ENCODE data around the gene DDX55.
A peak's percentile ranks its signal among the peaks of the same experiment; 100 is the strongest.
"Not testable (repeated sequence)": the region's sequence is repeated elsewhere in the genome, so short reads cannot be mapped to it uniquely, and the experiment has no call there.

DDX55 gene, protein sequence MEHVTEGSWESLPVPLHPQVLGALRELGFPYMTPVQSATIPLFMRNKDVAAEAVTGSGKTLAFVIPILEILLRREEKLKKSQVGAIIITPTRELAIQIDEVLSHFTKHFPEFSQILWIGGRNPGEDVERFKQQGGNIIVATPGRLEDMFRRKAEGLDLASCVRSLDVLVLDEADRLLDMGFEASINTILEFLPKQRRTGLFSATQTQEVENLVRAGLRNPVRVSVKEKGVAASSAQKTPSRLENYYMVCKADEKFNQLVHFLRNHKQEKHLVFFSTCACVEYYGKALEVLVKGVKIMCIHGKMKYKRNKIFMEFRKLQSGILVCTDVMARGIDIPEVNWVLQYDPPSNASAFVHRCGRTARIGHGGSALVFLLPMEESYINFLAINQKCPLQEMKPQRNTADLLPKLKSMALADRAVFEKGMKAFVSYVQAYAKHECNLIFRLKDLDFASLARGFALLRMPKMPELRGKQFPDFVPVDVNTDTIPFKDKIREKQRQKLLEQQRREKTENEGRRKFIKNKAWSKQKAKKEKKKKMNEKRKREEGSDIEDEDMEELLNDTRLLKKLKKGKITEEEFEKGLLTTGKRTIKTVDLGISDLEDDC

GRCh38 chr12:123601602-123602489 lies at the start of gene DDX55:
Gene DDX55, plus strand, starts transcription at chr12:123602099. Its CDS starts 50 bp downstream, at chr12:123602149.
- CTCF ChIA-PET = interaction anchor here (0.9 to 1.3 kb wide), 4 partner anchors 10 to 333 kb away, joined by 3 to 4 read pairs (median 4); no protein-coding TSS in a partner anchor
- Mint-ChIP-seq H3K27ac (peak within 1 kb of the TSS; percentile 91), H3K4me1 (peaks cover 46% of the 10 kb centered on the region), H3K36me3 (peaks cover 41% of the 10 kb centered on the region), H3K4me3 (peak within 1 kb of the TSS; percentile 80), H3K27me3 (no peaks in the 10 kb centered on the region), H3K9me3 (no peaks in the 10 kb centered on the region)
- peak; percentile 91 for DNase-seq

DNA sequence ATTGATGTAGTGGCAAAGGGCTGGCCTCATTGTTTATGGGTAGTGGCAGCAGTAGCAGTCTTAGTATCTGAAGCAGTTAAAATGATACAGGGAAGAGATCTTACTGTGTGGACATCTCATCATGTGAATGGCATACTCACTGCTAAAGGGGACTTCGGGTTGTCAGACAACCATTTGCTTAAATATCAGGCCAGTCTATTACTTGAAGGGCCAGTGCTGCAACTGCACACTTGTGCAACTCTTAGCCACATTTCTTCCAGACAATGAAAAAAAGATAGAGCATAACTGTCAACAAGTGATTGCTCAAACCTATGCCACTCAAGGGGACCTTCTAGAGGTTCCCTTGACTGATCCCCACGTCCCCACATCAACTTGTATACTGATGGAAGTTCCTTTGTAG lies 47.8 kb upstream of the DDX55 start:
- CTCF ChIA-PET, H3K4me3 Mint-ChIP-seq, H3K27ac Mint-ChIP-seq, H3K9me3 Mint-ChIP-seq, H3K36me3 Mint-ChIP-seq, H3K4me1 Mint-ChIP-seq, DNase-seq: not testable (repeated sequence)
- peaks cover 13% of the 10 kb centered on the region for H3K27me3 Mint-ChIP-seq

DNA sequence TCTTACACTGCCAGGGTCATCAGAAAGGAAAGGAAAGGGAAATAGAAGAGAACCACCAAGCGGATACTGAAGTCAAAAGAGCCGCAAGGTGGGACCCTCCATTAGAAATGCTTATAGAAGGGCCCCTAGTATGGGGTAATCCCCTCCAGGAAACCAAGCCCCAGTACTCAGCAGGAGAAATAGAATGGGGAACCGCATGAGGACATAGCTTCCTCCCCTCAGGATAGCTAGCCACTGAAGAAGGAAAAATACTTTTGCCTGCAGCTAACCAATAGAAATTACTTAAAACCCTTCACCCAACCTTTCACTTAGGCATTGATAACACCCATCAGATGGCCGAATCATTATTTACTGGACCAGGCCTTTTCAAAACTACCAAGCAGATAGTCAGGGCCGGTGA lies 47.1 kb upstream of the DDX55 start:
- H3K27me3 Mint-ChIP-seq = peaks cover 18% of the 10 kb centered on the region
- H3K4me3 Mint-ChIP-seq, H3K36me3 Mint-ChIP-seq, H3K27ac Mint-ChIP-seq, H3K9me3 Mint-ChIP-seq, CTCF ChIA-PET, H3K4me1 Mint-ChIP-seq, DNase-seq: not testable (repeated sequence)

DNA sequence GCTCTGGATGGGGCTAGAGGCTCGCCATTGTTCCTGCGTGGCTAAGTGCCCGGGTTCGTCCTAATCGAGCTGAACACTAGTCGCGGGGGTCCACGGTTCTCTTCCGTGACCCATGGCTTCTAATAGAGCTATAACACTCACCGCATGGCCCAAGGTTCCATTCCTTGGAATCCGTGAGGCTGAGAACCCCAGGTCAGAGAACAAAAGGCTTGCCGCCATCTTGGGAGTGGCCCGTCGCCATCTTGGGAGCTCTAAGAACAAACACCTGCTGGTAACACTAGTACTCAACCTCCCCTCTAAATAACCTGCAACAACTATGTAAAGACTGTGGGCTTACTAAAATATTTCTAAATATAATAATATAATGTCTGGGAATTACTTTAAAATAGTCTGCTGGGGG lies 43.4 kb upstream of the DDX55 start:
- H3K27me3 Mint-ChIP-seq = peaks cover 20% of the 10 kb centered on the region
- DNase-seq, H3K4me1 Mint-ChIP-seq, CTCF ChIA-PET, H3K9me3 Mint-ChIP-seq, H3K27ac Mint-ChIP-seq, H3K36me3 Mint-ChIP-seq, H3K4me3 Mint-ChIP-seq: not testable (repeated sequence)

DNA sequence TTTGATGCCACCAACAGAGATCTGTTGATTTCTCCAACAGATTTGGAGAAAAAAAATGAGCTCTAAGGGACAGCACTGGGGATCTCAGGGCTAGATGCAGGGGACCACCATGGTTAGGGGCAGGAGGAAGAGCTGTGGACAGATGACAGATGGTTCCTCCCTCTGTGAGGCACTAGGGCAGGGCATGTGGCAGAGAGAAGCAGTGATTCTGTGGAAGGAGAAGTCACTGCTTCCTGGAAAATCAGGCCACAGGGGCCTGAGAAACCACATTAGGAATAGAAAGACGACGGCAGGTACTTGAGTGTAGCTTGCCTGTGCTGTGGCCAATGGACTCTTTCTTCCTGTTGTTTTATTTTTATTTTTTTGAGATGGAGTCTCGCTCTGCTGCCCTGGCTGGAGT lies 42.4 kb upstream of the DDX55 start:
- no peak overlapping the region for H3K27ac Mint-ChIP-seq
- peaks cover 5% of the 10 kb centered on the region for H3K4me1 Mint-ChIP-seq
- no peak for DNase-seq
- peaks cover 17% of the 10 kb centered on the region for H3K27me3 Mint-ChIP-seq
- no peaks in the 10 kb centered on the region for H3K9me3 Mint-ChIP-seq
- CTCF ChIA-PET = no interaction called here
- H3K4me3 Mint-ChIP-seq = no peak overlapping the region
- H3K36me3 Mint-ChIP-seq = no peaks in the 10 kb centered on the region

GRCh38 chr12:123571343-123571813 lies 30.5 kb upstream of the DDX55 start:
- H3K4me1 Mint-ChIP-seq = peaks cover 11% of the 10 kb centered on the region
- peaks cover 10% of the 10 kb centered on the region for H3K27me3 Mint-ChIP-seq
- no peak overlapping the region for H3K4me3 Mint-ChIP-seq
- H3K36me3 Mint-ChIP-seq = no peaks in the 10 kb centered on the region
- DNase-seq = no peak
- no peak overlapping the region for H3K27ac Mint-ChIP-seq
- CTCF ChIA-PET = interaction anchor here (0.6 to 1.3 kb wide), 2 partner anchors 10 to 32 kb away, joined by 3 read pairs; no protein-coding TSS in a partner anchor
- no peaks in the 10 kb centered on the region for H3K9me3 Mint-ChIP-seq

DNA sequence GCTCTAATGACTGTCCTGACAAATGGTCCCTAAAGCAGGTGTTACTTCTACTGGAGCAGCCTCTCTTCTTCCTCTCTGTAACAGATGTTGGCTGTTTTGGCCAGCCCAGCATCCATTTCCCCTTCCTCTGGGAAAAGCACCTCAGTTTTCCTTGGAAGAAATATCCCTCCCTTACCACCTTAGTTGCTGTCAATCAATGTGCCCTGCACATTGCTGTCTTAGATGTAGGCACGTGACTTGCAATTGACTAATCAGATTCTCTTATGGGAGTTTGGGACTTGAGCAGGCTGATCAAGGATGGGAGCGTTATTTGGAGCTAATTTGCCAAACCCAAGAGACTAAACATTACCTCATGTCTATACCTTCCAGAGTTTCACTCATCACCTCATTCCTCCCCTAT lies 29.5 kb upstream of the DDX55 start:
- Mint-ChIP-seq H3K9me3 (no peaks in the 10 kb centered on the region), H3K36me3 (no peaks in the 10 kb centered on the region), H3K27me3 (peaks cover 10% of the 10 kb centered on the region), H3K27ac (no peak overlapping the region), H3K4me3 (no peak overlapping the region), H3K4me1 (peaks cover 11% of the 10 kb centered on the region)
- no peak for DNase-seq
- CTCF ChIA-PET = no interaction called here

DNA sequence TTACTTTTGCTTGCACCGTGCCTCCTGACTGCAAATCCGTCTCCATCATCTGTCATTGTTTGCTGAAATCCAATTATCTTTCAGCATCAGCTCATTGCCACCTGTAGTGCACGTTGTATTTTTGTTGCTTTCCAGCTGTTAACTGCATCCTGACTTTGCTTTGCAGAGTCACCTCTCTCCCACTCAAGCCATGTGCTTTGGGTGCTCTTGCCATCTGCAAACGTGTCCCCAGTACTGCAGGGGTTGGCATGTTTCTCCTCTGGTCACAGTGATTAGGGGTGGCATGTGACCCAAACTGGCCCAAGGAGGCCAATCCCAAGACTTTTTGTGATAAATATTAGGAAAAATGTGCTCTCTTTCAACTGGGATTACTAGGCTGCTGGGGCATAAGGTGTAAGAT lies 28.0 kb upstream of the DDX55 start:
- Mint-ChIP-seq H3K4me3 (no peak overlapping the region), H3K27ac (no peak overlapping the region), H3K4me1 (peaks cover 11% of the 10 kb centered on the region), H3K27me3 (peaks cover 10% of the 10 kb centered on the region), H3K36me3 (no peaks in the 10 kb centered on the region), H3K9me3 (no peaks in the 10 kb centered on the region)
- DNase-seq = no peak
- CTCF ChIA-PET = no interaction called here

DNA sequence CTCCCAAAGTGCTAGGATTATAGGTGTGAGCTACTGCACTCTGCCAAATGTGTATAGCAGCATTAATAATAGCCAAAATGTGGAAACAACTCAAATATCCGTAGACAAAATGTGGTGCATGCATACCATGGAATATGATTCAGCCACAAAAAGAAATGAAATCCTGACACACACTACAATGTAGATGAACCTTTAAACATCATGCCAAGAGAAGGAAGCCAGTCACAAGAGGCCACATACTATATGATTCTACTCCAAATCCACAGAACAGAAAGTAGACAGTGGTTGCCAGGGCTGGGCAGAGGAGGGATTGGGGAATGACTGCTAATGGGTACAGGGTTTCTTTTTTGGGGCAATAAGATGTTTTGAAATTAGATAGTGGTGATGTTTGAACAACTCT lies 25.3 kb upstream of the DDX55 start:
- DNase-seq = no peak
- no peak overlapping the region for H3K27ac Mint-ChIP-seq
- CTCF ChIA-PET = no interaction called here

GRCh38 chr12:123578243-123578642 lies 23.7 kb upstream of the DDX55 start:
- Mint-ChIP-seq H3K4me3 (no peak overlapping the region), H3K36me3 (no peaks in the 10 kb centered on the region), H3K9me3 (no peaks in the 10 kb centered on the region), H3K27me3 (no peaks in the 10 kb centered on the region), H3K27ac (no peak overlapping the region), H3K4me1 (peaks cover 16% of the 10 kb centered on the region)
- CTCF ChIA-PET = no interaction called here
- no peak for DNase-seq

More for the DNA sequence above, 25.3 kb upstream of the DDX55 start:
- H3K9me3 Mint-ChIP-seq = no peaks in the 10 kb centered on the region
- H3K4me1 Mint-ChIP-seq = peaks cover 4% of the 10 kb centered on the region
- no peaks in the 10 kb centered on the region for H3K36me3 Mint-ChIP-seq
- no peak overlapping the region for H3K4me3 Mint-ChIP-seq
- H3K27me3 Mint-ChIP-seq = peaks cover 3% of the 10 kb centered on the region

DNA sequence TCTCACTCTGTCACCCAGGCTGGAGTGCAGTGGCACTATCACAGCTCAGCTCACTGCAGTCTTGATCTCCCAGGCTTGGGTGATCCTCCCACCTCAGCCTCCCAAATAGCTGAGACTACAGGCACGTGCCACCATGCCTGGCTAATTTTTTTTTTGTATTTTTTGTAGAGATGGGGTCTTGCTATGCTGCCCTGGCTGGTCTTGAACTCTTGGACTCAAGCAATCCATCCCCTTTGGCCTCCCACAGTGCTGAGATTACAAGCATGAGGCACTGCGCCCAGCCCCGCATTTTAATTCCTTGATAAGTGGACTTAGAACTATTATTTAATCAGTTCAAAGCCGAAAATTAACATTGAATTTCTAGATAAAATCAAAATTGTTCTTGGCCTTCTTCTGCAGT lies 23.1 kb upstream of the DDX55 start:
- H3K27me3 Mint-ChIP-seq, H3K36me3 Mint-ChIP-seq, DNase-seq, H3K27ac Mint-ChIP-seq, H3K9me3 Mint-ChIP-seq, H3K4me3 Mint-ChIP-seq: not testable (repeated sequence)
- H3K4me1 Mint-ChIP-seq = peaks cover 18% of the 10 kb centered on the region
- CTCF ChIA-PET = interaction anchor here (1.3 kb wide), 1 partner anchor 191 kb away, joined by 3 read pairs; no protein-coding TSS in a partner anchor

DNA sequence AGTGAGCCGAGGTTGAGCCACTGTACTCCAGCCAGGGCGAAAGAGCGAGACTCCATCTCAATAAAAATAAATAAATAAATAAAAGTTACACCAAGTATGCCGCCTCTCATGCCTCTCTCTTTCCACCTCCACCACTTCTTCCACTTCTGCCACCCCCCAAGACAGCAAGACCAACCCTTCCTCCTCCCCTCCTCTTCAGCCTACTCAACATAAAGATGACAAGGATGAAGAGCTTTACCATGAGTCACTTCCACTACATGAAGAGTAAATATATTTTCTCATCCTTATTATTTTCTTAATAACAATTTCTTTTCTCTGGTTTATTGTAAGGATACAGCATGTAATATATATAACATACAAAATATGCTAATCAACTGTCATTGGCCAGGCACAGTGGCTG lies 21.1 kb upstream of the DDX55 start:
- DNase-seq = no peak
- Mint-ChIP-seq H3K27me3 (no peaks in the 10 kb centered on the region), H3K4me1 (peaks cover 31% of the 10 kb centered on the region), H3K36me3 (peaks cover 5% of the 10 kb centered on the region), H3K4me3 (no peak overlapping the region), H3K27ac (peak overlapping the region; percentile 16), H3K9me3 (no peaks in the 10 kb centered on the region)
- CTCF ChIA-PET = interaction anchor here (2.0 kb wide), 1 partner anchor 197 kb away, joined by 8 read pairs; the partner anchor contains the start of gene KMT5A

GRCh38 chr12:123591702-123592481 lies 10.0 kb upstream of the DDX55 start:
- no peaks in the 10 kb centered on the region for H3K27me3 Mint-ChIP-seq
- H3K36me3 Mint-ChIP-seq = peaks cover 50% of the 10 kb centered on the region
- H3K27ac Mint-ChIP-seq = peak overlapping the region; percentile 20
- H3K4me1 Mint-ChIP-seq = peaks cover 32% of the 10 kb centered on the region
- no peak overlapping the region for H3K4me3 Mint-ChIP-seq
- H3K9me3 Mint-ChIP-seq = no peaks in the 10 kb centered on the region
- CTCF ChIA-PET = interaction anchor here (0.6 to 1.5 kb wide), 3 partner anchors 9 to 27 kb away, joined by 3 to 5 read pairs (median 3); no protein-coding TSS in a partner anchor
- no peak for DNase-seq
